ENCODE results near the gene ANGPTL7.
"Not testable (repeated sequence)": the region's sequence is repeated elsewhere in the genome, so short reads cannot be mapped to it uniquely, and the experiment has no call there.

GRCh38 chr1:11166744-11167143 is 22.4 kb upstream of the ANGPTL7 start:
- TF ChIP-seq CTCF (conservative IDR thresholded peaks at IDR 0.05); ZFX (IDR thresholded peaks at IDR 0.05): not testable (repeated sequence)

Measured in C4-2B (cell line).